HepG2 (cell line): ENCODE results near the gene CFD. TPM values are rescaled to one million over a fixed set of nuclear protein-coding genes. Genes with fewer than 3 reads are reported as not detected.
A peak's percentile ranks its signal among the peaks of the same experiment; 100 is the strongest.

Experiments
- ATAC-seq: fragments of 200-7000 bp; cut with Tn5 transposase; 3 replicates; pipeline ENCODE4 v1.9.1; 2020; ENCODE audit warnings: mild to moderate bottlenecking, moderate library complexity
- BruUV-seq: library from RNA; stranded (reverse); fragments of 400-500 nt; replicated peaks from 2 replicates; lab custom pipeline; 2021; lab: Mats Ljungman, UMichigan
- CTCF ChIA-PET: fragments of 300-600 bp; formaldehyde crosslinking; extraction: SDS; loops from one replicate; lab custom pipeline; 2021; ENCODE audit warnings: low total read pairs, inconsistent platforms, low intra/inter-chr PET ratio; lab: Yijun Ruan, JAX
- POLR2A ChIA-PET: fragments of 350-600 bp; sonication (Branson Sonifier 250); formaldehyde crosslinking; loops from one replicate; lab custom pipeline; 2020; ENCODE audit warnings: antibody characterized with exemption, inconsistent platforms; lab: Yijun Ruan, JAX
- DNase-seq: peaks from one replicate; pipeline ENCODE4 v3.0.0-alpha.2; 2015; ENCODE audit warnings: low spot score
- FAIRE-seq: peaks from 3 replicates; lab custom pipeline; 2011; peaks lifted over from hg19 to GRCh38; lab: Jason Lieb, UNC
- H2AFZ ChIP-seq: one replicate; pipeline ENCODE4 v1.6.1; 2011; ENCODE audit warnings: low read length, inconsistent platforms
- H3K27ac ChIP-seq: fragments of 300-600 bp; 3 replicates; pipeline ENCODE4 v1.8.0; 2011; ENCODE audit warnings: mixed run types, mild to moderate bottlenecking, mixed read lengths, low read length, inconsistent platforms; ENCODE audit not compliant: insufficient read depth; ENCODE audit errors: extremely low read length
- H3K27me3 ChIP-seq, 2 experiments: fragments of 200-600 bp in 1 of 2; 2 replicates in 1 of 2; 3 replicates in 1 of 2; pipeline versions ENCODE4 v1.6.0 to v1.8.0; 2011; ENCODE audit warnings: low read length in 2 of 2, mild to moderate bottlenecking in 2 of 2, moderate library complexity in 2 of 2, inconsistent platforms in 1 of 2; ENCODE audit not compliant: insufficient read depth in 2 of 2, control insufficient read depth in 1 of 2
- H3K36me3 ChIP-seq, 2 experiments: fragments of 200-600 bp in 1 of 2; replicated peaks in 1 of 2; 2 replicates in 1 of 2; 3 replicates in 1 of 2; pipeline versions ENCODE4 v1.5.1 to v1.8.0; 2011; ENCODE audit warnings: low read length in 2 of 2, inconsistent platforms in 1 of 2; ENCODE audit not compliant: insufficient read depth in 2 of 2, control insufficient read depth in 1 of 2
- H3K4me1 ChIP-seq: 2 replicates; pipeline ENCODE4 v1.5.1; 2012; ENCODE audit warnings: low read length, inconsistent platforms; ENCODE audit not compliant: insufficient read depth
- H3K4me2 ChIP-seq: 2 replicates; pipeline ENCODE4 v1.6.0; 2011; ENCODE audit warnings: low read depth, low read length, inconsistent platforms
- H3K4me3 ChIP-seq, 3 experiments: fragments of 200-600 bp in 1 of 3; sonication (generic), shearing (Covaris generic) in 1 of 3; replicated peaks in 1 of 3; 2 replicates each; pipeline ENCODE4 v1.5.1; 2011 to 2016; ENCODE audit warnings: low read length in 3 of 3, inconsistent platforms in 2 of 3, low read depth in 2 of 3, mild to moderate bottlenecking in 2 of 3, control low read depth in 1 of 3, mixed read lengths in 1 of 3; ENCODE audit not compliant: insufficient read depth in 1 of 3
- H3K79me2 ChIP-seq: one replicate; pipeline ENCODE4 v1.6.1; 2011; ENCODE audit warnings: low read length, inconsistent platforms; ENCODE audit not compliant: insufficient read depth
- H3K9ac ChIP-seq: 2 replicates; pipeline ENCODE4 v1.6.0; 2011; ENCODE audit warnings: mild to moderate bottlenecking, low read depth, low read length, inconsistent platforms; ENCODE audit not compliant: insufficient read depth
- H3K9me3 ChIP-seq: 2 replicates; pipeline ENCODE4 v1.5.1; 2012; ENCODE audit warnings: mild to moderate bottlenecking, low read length
- H4K20me1 ChIP-seq: 2 replicates; pipeline ENCODE4 v1.6.0; 2011; ENCODE audit warnings: inconsistent platforms, mild to moderate bottlenecking, low read length, moderate library complexity; ENCODE audit not compliant: insufficient read depth
- AGO1 ChIP-seq: fragments of 200-400 bp; formaldehyde crosslinking; IDR thresholded peaks from 2 replicates; pipeline ENCODE4 v1.6.1; 2017; ENCODE audit warnings: mild to moderate bottlenecking, low read depth, low read length, moderate library complexity; ENCODE audit not compliant: poor library complexity, severe bottlenecking
- AGO2 ChIP-seq: fragments of 200-400 bp; formaldehyde crosslinking; optimal IDR thresholded peaks from 2 replicates; pipeline ENCODE3; 2017; ENCODE audit warnings: mild to moderate bottlenecking, low read depth, low read length, moderate library complexity
- ATM ChIP-seq: fragments of 450-650 bp; IDR thresholded peaks from 2 replicates; pipeline ENCODE4 v1.7.1; 2017; ENCODE audit warnings: mild to moderate bottlenecking, borderline replicate concordance
- GTF2F1 ChIP-seq: fragments of 150-350 bp; IDR thresholded peaks from 2 replicates; pipeline ENCODE4 v1.6.1; 2014; ENCODE audit warnings: low read length
- HNRNPL ChIP-seq: fragments of 200-400 bp; formaldehyde crosslinking; IDR thresholded peaks from 2 replicates; pipeline ENCODE4 v1.6.1; 2017; ENCODE audit warnings: mild to moderate bottlenecking, low read depth, low read length
- NFE2L2 ChIP-seq: fragments of 150-350 bp; IDR thresholded peaks from 2 replicates; pipeline ENCODE4 v1.6.1; 2014; ENCODE audit warnings: low read length
- RBFOX2 ChIP-seq: fragments of 200-400 bp; formaldehyde crosslinking; IDR thresholded peaks from 2 replicates; pipeline ENCODE4 v1.6.1; 2017; ENCODE audit warnings: low read depth, mild to moderate bottlenecking, low read length
- ZBTB38 ChIP-seq: sonication (generic); formaldehyde crosslinking; IDR thresholded peaks from 2 replicates; pipeline ENCODE4 v1.5.1; 2020; ENCODE audit warnings: mild to moderate bottlenecking, missing genetic modification reagents
- ZNF629 ChIP-seq: sonication (generic); formaldehyde crosslinking; conservative IDR thresholded peaks from 2 replicates; pipeline ENCODE4 v1.5.0; 2020; ENCODE audit warnings: missing genetic modification reagents
- WGBS: methylation state at CpG from one replicate; pipeline ENCODE4 v1.1.6; 2017; ENCODE audit warnings: low lambda C conversion rate; 5-methylcytosine and 5-hydroxymethylcytosine counted together
- in situ Hi-C: cut with HindIII; loops from 2 replicates; pipeline ENCODE4 v1.10.0; 2017; ENCODE audit warnings: low pct_unique_long_range_greater_than_20kb; ENCODE audit not compliant: extremely low pct_ligation_motif_present
- intact Hi-C: fragments of 100-400 bp; cut with micrococcal nuclease; formaldehyde crosslinking; loops from one replicate; pipeline ENCODE4 v1.10.0; 2022; ENCODE audit not compliant: unreplicated experiment
- polyA plus RNA-seq, 8 experiments: library from polyadenylated mRNA; depleted of rRNA in 3 of 8; stranded (reverse) in 7 of 8; unstranded in 1 of 8; fragments of >200 nt; fragmentation: Illumina TruSeq in 4 of 8; extraction: Trizol in 4 of 8; gene quantifications; 2 replicates each; pipeline versions ENCODE4 v1.2.1 to v1.2.3, GENCODE V29; 2011 to 2016; ENCODE audit warnings: low read depth in 4 of 8, missing spikeins in 1 of 8, mixed read lengths in 1 of 8; ENCODE audit not compliant: insufficient read depth in 1 of 8
- total RNA-seq, 5 experiments: library from RNA; depleted of rRNA; stranded (reverse); fragments of >200 nt; fragmentation: Illumina TruSeq; extraction: Trizol; gene quantifications; 2 replicates each; pipeline ENCODE4 v1.2.3, GENCODE V29; 2016; ENCODE audit warnings: low read depth in 1 of 5
- TF ChIP-seq, protein P1 (sequence below): sonication (generic); formaldehyde crosslinking; IDR thresholded peaks from 2 replicates; pipeline ENCODE4 v1.5.1; 2020; ENCODE audit warnings: mild to moderate bottlenecking, missing genetic modification reagents, moderate library complexity

The CFD gene
- total and polyA plus RNA-seq, 2 of the 13 experiments (the other 11 are each of a cell fraction or from before 2014, with no cell fraction given) = 2.3 to 4.6 TPM

DNA sequence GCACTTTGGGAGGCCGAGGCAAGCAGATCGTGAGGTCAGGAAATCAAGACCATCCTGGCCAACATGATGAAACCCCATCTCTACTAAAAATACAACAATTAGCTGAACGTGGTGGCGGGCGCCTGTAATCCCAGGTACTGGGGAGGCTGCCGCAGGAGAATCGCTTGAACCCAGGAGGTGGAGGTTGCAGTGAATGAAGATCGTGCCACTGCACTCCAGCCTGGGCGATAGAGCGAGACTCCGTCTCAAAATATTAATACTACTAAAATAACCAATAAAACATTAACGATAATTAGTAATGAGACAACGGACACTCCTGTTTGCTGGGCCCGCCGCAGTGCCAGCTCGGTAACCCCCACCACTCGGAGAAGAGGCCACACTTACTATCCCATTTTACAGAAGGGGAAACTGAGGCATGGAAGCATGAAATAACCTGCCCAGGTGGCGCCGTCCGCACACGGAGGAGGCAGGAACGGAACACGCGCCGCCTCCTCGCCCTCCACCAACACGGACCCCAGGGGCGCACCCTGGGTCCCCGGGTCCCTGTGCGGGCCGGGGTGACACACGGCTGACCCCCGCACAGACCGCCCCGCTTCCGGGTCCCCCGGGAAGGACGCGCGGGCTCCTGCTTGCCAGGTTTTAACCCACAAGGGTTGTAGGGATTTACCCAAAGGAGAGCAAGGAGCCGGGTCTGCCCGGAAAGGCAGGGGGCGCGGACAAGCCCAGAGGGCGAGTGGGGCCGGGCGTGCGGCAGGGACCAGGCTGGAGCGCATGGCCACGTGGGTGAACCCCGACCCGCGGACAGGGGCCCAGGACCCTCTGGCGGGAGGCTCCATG, 52.0 kb downstream of the CFD start:
- peak overlapping the region in 2 of 3 experiments; percentile 9 to 40; a peak in 2 of 6 replicates for H3K4me3 ChIP-seq
- no TSS peak for BruUV-seq
- DNase-seq = no peak
- H3K27me3 ChIP-seq = no peaks in the 10 kb centered on the region; a peak in 1 of 5 replicates
- H3K9ac ChIP-seq = no peak overlapping the region
- H3K36me3 ChIP-seq = no peaks in the 10 kb centered on the region
- H3K27ac ChIP-seq = no peak overlapping the region
- H3K79me2 ChIP-seq = peaks cover 20% of the 10 kb centered on the region
- H2AFZ ChIP-seq = no peak overlapping the region
- no peak for ATAC-seq
- ChIA-PET POLR2A (no interaction called here), CTCF (no interaction called here)
- intact Hi-C loops (no loop called here), in situ Hi-C loops (no loop called here)
- no peak for FAIRE-seq
- H3K9me3 ChIP-seq = no peaks in the 10 kb centered on the region
- H3K4me2 ChIP-seq = no peak overlapping the region; the same call in 1 of the 2 replicates
- 97% methylated on average over 54 of the region's 54 CpGs for WGBS
- peaks cover 32% of the 10 kb centered on the region for H3K4me1 ChIP-seq
- TF ChIP-seq ATM (no peak), ZBTB38 (peak; percentile 89; the same call in 1 of the 2 replicates), AGO2 (peak; percentile 53), HNRNPL (0 out of 2 replicates have a peak, but pooled peaks have one; percentile 32), ZNF629 (peak; percentile 81), NFE2L2 (no peak), AGO1 (peak; percentile 28), RBFOX2 (peak; percentile 54; the same call in 1 of the 2 replicates), GTF2F1 (no peak)
- TF ChIP-seq, protein P1, sequence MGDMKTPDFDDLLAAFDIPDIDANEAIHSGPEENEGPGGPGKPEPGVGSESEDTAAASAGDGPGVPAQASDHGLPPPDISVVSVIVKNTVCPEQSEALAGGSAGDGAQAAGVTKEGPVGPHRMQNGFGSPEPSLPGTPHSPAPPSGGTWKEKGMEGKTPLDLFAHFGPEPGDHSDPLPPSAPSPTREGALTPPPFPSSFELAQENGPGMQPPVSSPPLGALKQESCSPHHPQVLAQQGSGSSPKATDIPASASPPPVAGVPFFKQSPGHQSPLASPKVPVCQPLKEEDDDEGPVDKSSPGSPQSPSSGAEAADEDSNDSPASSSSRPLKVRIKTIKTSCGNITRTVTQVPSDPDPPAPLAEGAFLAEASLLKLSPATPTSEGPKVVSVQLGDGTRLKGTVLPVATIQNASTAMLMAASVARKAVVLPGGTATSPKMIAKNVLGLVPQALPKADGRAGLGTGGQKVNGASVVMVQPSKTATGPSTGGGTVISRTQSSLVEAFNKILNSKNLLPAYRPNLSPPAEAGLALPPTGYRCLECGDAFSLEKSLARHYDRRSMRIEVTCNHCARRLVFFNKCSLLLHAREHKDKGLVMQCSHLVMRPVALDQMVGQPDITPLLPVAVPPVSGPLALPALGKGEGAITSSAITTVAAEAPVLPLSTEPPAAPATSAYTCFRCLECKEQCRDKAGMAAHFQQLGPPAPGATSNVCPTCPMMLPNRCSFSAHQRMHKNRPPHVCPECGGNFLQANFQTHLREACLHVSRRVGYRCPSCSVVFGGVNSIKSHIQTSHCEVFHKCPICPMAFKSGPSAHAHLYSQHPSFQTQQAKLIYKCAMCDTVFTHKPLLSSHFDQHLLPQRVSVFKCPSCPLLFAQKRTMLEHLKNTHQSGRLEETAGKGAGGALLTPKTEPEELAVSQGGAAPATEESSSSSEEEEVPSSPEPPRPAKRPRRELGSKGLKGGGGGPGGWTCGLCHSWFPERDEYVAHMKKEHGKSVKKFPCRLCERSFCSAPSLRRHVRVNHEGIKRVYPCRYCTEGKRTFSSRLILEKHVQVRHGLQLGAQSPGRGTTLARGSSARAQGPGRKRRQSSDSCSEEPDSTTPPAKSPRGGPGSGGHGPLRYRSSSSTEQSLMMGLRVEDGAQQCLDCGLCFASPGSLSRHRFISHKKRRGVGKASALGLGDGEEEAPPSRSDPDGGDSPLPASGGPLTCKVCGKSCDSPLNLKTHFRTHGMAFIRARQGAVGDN (CRISPR knock-in tag) = 0 out of 2 replicates have a peak, but pooled peaks have one; percentile 17
- TF ChIP-seq, all 625 proteins: peak for 7
- no peaks in the 10 kb centered on the region; the same call in 1 of the 2 replicates for H4K20me1 ChIP-seq
